DMS53 treated with DMSO at 0.1 percent for 48 hours (cell line): ENCODE measurements around the gene ZDHHC24.
"Not testable (repeated sequence)": the region's sequence is repeated elsewhere in the genome, so short reads cannot be mapped to it uniquely, and the experiment has no call there.

Experiments
- DNase-seq: peaks from one replicate; lab custom pipeline; 2025; ENCODE audit not compliant: unreplicated experiment; lab: John Stamatoyannopoulos, UW

ZDHHC24 gene

GRCh38 chr11:66545701-66546367, at the start of gene ZDHHC24:
Gene ZDHHC24, minus strand, starts transcription at chr11:66546048. Its CDS starts 45 bp downstream, at chr11:66546003.
- DNase-seq, result peak; percentile 98

- DNase-seq, result no peak
Observed at GRCh38 chr11:66595245-66595904, 49.5 kb upstream of the ZDHHC24 start.

- DNase-seq, result no peak
Observed at GRCh38 chr11:66593650-66594049, 47.8 kb upstream of the ZDHHC24 start.

GRCh38 chr11:66593303-66593635, 47.4 kb upstream of the ZDHHC24 start:
- DNase-seq, result no peak

GRCh38 chr11:66592457-66593302, 46.8 kb upstream of the ZDHHC24 start, which contains the start of the genes CCDC87 and CCS:
Gene CCDC87, minus strand, starts transcription at chr11:66593063. Its CDS starts 48 bp downstream, at chr11:66593015.
Gene CCS, plus strand, starts transcription at chr11:66593185. Its CDS starts 77 bp downstream, at chr11:66593262.
- DNase-seq, result peak; percentile 97

GRCh38 chr11:66591175-66591574, 45.3 kb upstream of the ZDHHC24 start:
- DNase-seq, result no peak

GRCh38 chr11:66589996-66590675, 44.3 kb upstream of the ZDHHC24 start:
- DNase-seq, result no peak

- not testable (repeated sequence) for DNase-seq
Observed at GRCh38 chr11:66589315-66589714, 43.5 kb upstream of the ZDHHC24 start.

- no peak for DNase-seq
Observed at GRCh38 chr11:66586136-66586535, 40.3 kb upstream of the ZDHHC24 start.

- DNase-seq, result not testable (repeated sequence)
Observed at GRCh38 chr11:66585447-66585846, 39.6 kb upstream of the ZDHHC24 start.

- DNase-seq, result not testable (repeated sequence)
Observed at GRCh38 chr11:66582565-66583147, 36.8 kb upstream of the ZDHHC24 start.

- DNase-seq, result no peak
Observed at GRCh38 chr11:66581261-66581660, 35.4 kb upstream of the ZDHHC24 start.

- no peak for DNase-seq
Observed at GRCh38 chr11:66580803-66581202, 35.0 kb upstream of the ZDHHC24 start.

GRCh38 chr11:66579017-66579606, 33.3 kb upstream of the ZDHHC24 start:
- peak; percentile 15 for DNase-seq

- DNase-seq, result no peak
Observed at GRCh38 chr11:66570850-66571180, 25.0 kb upstream of the ZDHHC24 start.

- DNase-seq, result no peak
Observed at GRCh38 chr11:66570079-66570849, 24.4 kb upstream of the ZDHHC24 start.

GRCh38 chr11:66569076-66569475, 23.2 kb upstream of the ZDHHC24 start:
- DNase-seq, result no peak

- peak; percentile 90 for DNase-seq
Observed at GRCh38 chr11:66568124-66568916, 22.5 kb upstream of the ZDHHC24 start, which contains the start of gene CTSF. Gene CTSF, minus strand, starts transcription at chr11:66568606. Its CDS starts 120 bp downstream, at chr11:66568486.

- no peak for DNase-seq
Observed at GRCh38 chr11:66567787-66568123, 21.9 kb upstream of the ZDHHC24 start.
